ENCODE results near the gene CDHR2.

- TF ChIP-seq, protein P1, sequence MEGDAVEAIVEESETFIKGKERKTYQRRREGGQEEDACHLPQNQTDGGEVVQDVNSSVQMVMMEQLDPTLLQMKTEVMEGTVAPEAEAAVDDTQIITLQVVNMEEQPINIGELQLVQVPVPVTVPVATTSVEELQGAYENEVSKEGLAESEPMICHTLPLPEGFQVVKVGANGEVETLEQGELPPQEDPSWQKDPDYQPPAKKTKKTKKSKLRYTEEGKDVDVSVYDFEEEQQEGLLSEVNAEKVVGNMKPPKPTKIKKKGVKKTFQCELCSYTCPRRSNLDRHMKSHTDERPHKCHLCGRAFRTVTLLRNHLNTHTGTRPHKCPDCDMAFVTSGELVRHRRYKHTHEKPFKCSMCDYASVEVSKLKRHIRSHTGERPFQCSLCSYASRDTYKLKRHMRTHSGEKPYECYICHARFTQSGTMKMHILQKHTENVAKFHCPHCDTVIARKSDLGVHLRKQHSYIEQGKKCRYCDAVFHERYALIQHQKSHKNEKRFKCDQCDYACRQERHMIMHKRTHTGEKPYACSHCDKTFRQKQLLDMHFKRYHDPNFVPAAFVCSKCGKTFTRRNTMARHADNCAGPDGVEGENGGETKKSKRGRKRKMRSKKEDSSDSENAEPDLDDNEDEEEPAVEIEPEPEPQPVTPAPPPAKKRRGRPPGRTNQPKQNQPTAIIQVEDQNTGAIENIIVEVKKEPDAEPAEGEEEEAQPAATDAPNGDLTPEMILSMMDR (IDR thresholded peaks at IDR 0.05), result no peak
- TF ChIP-seq POLR2A (IDR thresholded peaks at IDR 0.05), result no peak
Measured at GRCh38 chr5:176638437-176638836, 89.3 kb downstream of the CDHR2 start.
